Breast epithelium (tissue), 3 donors: ENCODE measurements around the gene PARP4.
"Not testable (repeated sequence)": the region's sequence is repeated elsewhere in the genome, so short reads cannot be mapped to it uniquely, and the experiment has no call there.

Source experiments
- CTCF ChIP-seq, 3 donors: fragments of 450-650 bp; IDR thresholded peaks; one replicate each; pipeline ENCODE4 v1.5.1; 2016 to 2017; ENCODE audit warnings: antibody characterized with exemption in 3 of 3, mild to moderate bottlenecking in 3 of 3, moderate library complexity in 3 of 3
- POLR2AphosphoS5 ChIP-seq, 3 donors: sonication (generic); formaldehyde crosslinking; IDR thresholded peaks; one replicate each; pipeline ENCODE4 v1.6.1; 2017; ENCODE audit warnings: antibody characterized with exemption in 3 of 3

DNA sequence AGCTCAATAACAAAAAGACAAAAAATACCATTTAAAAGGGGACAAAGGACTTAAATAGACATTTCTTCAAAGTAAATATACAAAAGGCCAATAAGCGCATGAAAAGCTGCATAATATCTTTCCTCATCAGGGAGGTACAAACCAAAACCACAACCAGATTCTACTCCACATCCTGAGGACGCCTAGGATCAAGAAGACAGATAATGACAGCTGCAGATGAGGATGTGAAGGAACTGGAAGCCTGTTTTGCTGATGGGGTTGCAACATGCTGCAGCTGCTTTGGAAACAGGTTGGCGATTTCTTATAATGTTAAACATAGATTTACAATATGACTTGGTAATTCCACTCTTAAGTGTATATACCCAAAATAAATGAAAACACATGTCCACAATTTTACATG is 132.4 kb downstream of the PARP4 start:
- TF ChIP-seq CTCF, POLR2AphosphoS5 (IDR thresholded peaks at IDR 0.05): not testable (repeated sequence)
